Tibial artery (tissue), 4 donors: Measurements from ENCODE around the gene SPEG.

Experiments
- DNase-seq, 2 donors: peaks; one replicate each; pipeline ENCODE4 v3.0.0-alpha.2; 2019
- H3K27ac ChIP-seq, 2 donors: fragments of 200-600 bp; sonication (generic) in 1 of 2; 1 replicate in 1 of 2; 2 replicates in 1 of 2; pipeline ENCODE4 v1.5.1; 2018 to 2019; ENCODE audit warnings: mild to moderate bottlenecking in 1 of 2
- H3K27me3 ChIP-seq, 2 donors: fragments of 200-600 bp; sonication (generic) in 1 of 2; one replicate each; pipeline versions ENCODE4 v1.5.1 to v1.6.0; 2016 to 2019
- H3K36me3 ChIP-seq, 3 donors: fragments of 200-600 bp; sonication (generic) in 2 of 3; one replicate each; pipeline ENCODE4 v1.5.1; 2016 to 2019; ENCODE audit warnings: mild to moderate bottlenecking in 2 of 3
- H3K4me1 ChIP-seq, 4 donors: fragments of 200-600 bp; sonication (generic) in 2 of 4; 1 replicate in 3 of 4; 2 replicates in 1 of 4; pipeline ENCODE4 v1.5.1; 2016 to 2019
- H3K4me3 ChIP-seq, 2 donors: fragments of 200-600 bp; sonication (generic) in 1 of 2; 1 replicate in 1 of 2; 2 replicates in 1 of 2; pipeline ENCODE4 v1.5.1; 2018 to 2019; ENCODE audit warnings: mild to moderate bottlenecking in 2 of 2
- H3K9me3 ChIP-seq, 3 donors: fragments of 200-600 bp; sonication (generic) in 1 of 3; one replicate each; pipeline ENCODE4 v1.5.1; 2016 to 2019
- CTCF ChIP-seq, 2 experiments: fragments of 200-600 bp in 1 of 2; fragments of 450-650 bp in 1 of 2; IDR thresholded peaks; one replicate each; pipeline ENCODE4 v1.5.1; 2017 to 2019; ENCODE audit warnings: antibody characterized with exemption in 2 of 2, mild to moderate bottlenecking in 1 of 2, moderate library complexity in 1 of 2
- intact Hi-C: fragments of 100-400 bp; cut with DNase I; formaldehyde crosslinking; loops from one replicate; pipeline ENCODE4 v1.15.0; 2023; ENCODE audit warnings: low total_unique reads

The SPEG gene

GRCh38 chr2:219433666-219434467 lies 776 bp upstream of the SPEG start:
- intact Hi-C loops: loop anchor here (2.0 kb wide), 1 partner anchor 19 kb away; no protein-coding TSS in a partner anchor
- peak; percentile 50 to 60 for TF ChIP-seq CTCF (IDR thresholded peaks at IDR 0.05)
- Histone ChIP-seq H3K27ac (peak overlapping the region; percentile 96 to 97), H3K4me3 (peak overlapping the region; percentile 45 to 47), H3K27me3 (no peaks in the 10 kb centered on the region), H3K9me3 (no peaks in the 10 kb centered on the region), H3K36me3 (no peaks in the 10 kb centered on the region), H3K4me1 (peaks cover 0 to 77% (median 32%) of the 10 kb centered on the region in 4 donors)
- DNase-seq: peak in 1 of 2 donors; percentile 89

GRCh38 chr2:219434468-219434717 lies 250 bp upstream of the SPEG start:
- intact Hi-C loops: loop anchor here (2.0 kb wide), 1 partner anchor 18 kb away; no protein-coding TSS in a partner anchor
- no peak for TF ChIP-seq CTCF (IDR thresholded peaks at IDR 0.05)
- DNase-seq: no peak
- H3K4me3 ChIP-seq: peak overlapping the region; percentile 45 to 47
- no peaks in the 10 kb centered on the region for H3K27me3 ChIP-seq
- no peaks in the 10 kb centered on the region for H3K36me3 ChIP-seq
- H3K9me3 ChIP-seq: no peaks in the 10 kb centered on the region
- H3K4me1 ChIP-seq: peaks cover 0 to 82% (median 32%) of the 10 kb centered on the region in 4 donors
- H3K27ac ChIP-seq: peak overlapping the region; percentile 96 to 97

- Histone ChIP-seq H3K4me1 (peaks cover 0 to 86% (median 30%) of the 10 kb centered on the region in 4 donors), H3K27me3 (no peaks in the 10 kb centered on the region), H3K36me3 (no peaks in the 10 kb centered on the region), H3K27ac (peak overlapping the region; percentile 96 to 97), H3K4me3 (peak overlapping the region; percentile 45 to 47), H3K9me3 (no peaks in the 10 kb centered on the region)
- intact Hi-C loops: loop anchor here (2.0 to 5.0 kb wide), 2 partner anchors 17 to 1382 kb away; no protein-coding TSS in a partner anchor
- no peak for TF ChIP-seq CTCF (IDR thresholded peaks at IDR 0.05)
- DNase-seq: no peak
Measured at GRCh38 chr2:219435701-219436100, 1.1 kb downstream of the SPEG start.

- peaks cover 0 to 87% (median 36%) of the 10 kb centered on the region in 4 donors for H3K4me1 ChIP-seq
- peak overlapping the region; percentile 96 to 97 for H3K27ac ChIP-seq
- H3K4me3 ChIP-seq: no peak overlapping the region
- DNase-seq: peak in 1 of 2 donors; percentile 63
- no peaks in the 10 kb centered on the region for H3K27me3 ChIP-seq
- intact Hi-C loops: loop anchor here (5.0 kb wide), 1 partner anchor 1381 kb away; no protein-coding TSS in a partner anchor
- H3K9me3 ChIP-seq: no peaks in the 10 kb centered on the region
- no peaks in the 10 kb centered on the region for H3K36me3 ChIP-seq
- TF ChIP-seq CTCF (IDR thresholded peaks at IDR 0.05): no peak
Measured at GRCh38 chr2:219436491-219436890, 1.8 kb downstream of the SPEG start.

- no peaks in the 10 kb centered on the region for H3K9me3 ChIP-seq
- intact Hi-C loops: loop anchor here (5.0 kb wide), 1 partner anchor 1380 kb away; no protein-coding TSS in a partner anchor
- peak in 1 of 2 donors; percentile 20 for DNase-seq
- H3K27ac ChIP-seq: peak overlapping the region; percentile 96 to 97
- H3K4me3 ChIP-seq: no peak overlapping the region
- no peak for TF ChIP-seq CTCF (IDR thresholded peaks at IDR 0.05)
- H3K4me1 ChIP-seq: peaks cover 0 to 86% (median 37%) of the 10 kb centered on the region in 4 donors
- no peaks in the 10 kb centered on the region for H3K27me3 ChIP-seq
- no peaks in the 10 kb centered on the region for H3K36me3 ChIP-seq
Measured at GRCh38 chr2:219437141-219437540, 2.5 kb downstream of the SPEG start.
